Progenitor cell of endocrine pancreas (in vitro differentiated cells): Measurements from ENCODE around the gene ZNF526. TPM values are rescaled to one million over a fixed set of nuclear protein-coding genes. Genes with fewer than 3 reads are reported as not detected.
A peak's percentile ranks its signal among the peaks of the same experiment; 100 is the strongest.

Source experiments
- DNase-seq: peaks from one replicate; pipeline ENCODE4 v3.0.0; 2021; ENCODE audit warnings: low spot score; ENCODE audit not compliant: unreplicated experiment
- H3K27ac Mint-ChIP-seq: 2 replicates; pipeline ENCODE4 v1.8.0; 2021; ENCODE audit warnings: mild to moderate bottlenecking, moderate library complexity, mixed read lengths
- H3K27me3 Mint-ChIP-seq: 2 replicates; pipeline ENCODE4 v1.8.0; 2021; ENCODE audit warnings: mixed read lengths
- H3K36me3 Mint-ChIP-seq: 2 replicates; pipeline ENCODE4 v1.8.0; 2022; ENCODE audit warnings: mixed read lengths; ENCODE audit not compliant: insufficient read depth
- H3K4me1 Mint-ChIP-seq: 2 replicates; pipeline ENCODE4 v1.8.0; 2021; ENCODE audit warnings: low read depth, mixed read lengths
- H3K4me3 Mint-ChIP-seq: 2 replicates; pipeline ENCODE4 v1.8.0; 2021; ENCODE audit warnings: low read depth, mild to moderate bottlenecking, moderate library complexity, mixed read lengths
- H3K9me3 Mint-ChIP-seq: 2 replicates; pipeline ENCODE4 v1.8.0; 2021; ENCODE audit warnings: low read depth, mixed read lengths
- CTCF ChIP-seq: fragments of 200-600 bp; sonication (generic); IDR thresholded peaks from one replicate; pipeline ENCODE4 v1.5.0; 2021; ENCODE audit warnings: antibody characterized with exemption, mild to moderate bottlenecking; ENCODE audit not compliant: unreplicated experiment
- total RNA-seq: library from RNA; stranded (reverse); gene quantifications from 2 replicates; pipeline ENCODE4 v1.2.1, GENCODE V29; 2021

Gene ZNF526
- total RNA-seq, 1 donor from 2014 or later: 21.1 TPM

- Mint-ChIP-seq H3K36me3 (peaks cover 3% of the 10 kb centered on the region), H3K27ac (peak overlapping the region; percentile 76), H3K27me3 (no peaks in the 10 kb centered on the region), H3K4me1 (peaks cover 20% of the 10 kb centered on the region), H3K9me3 (no peaks in the 10 kb centered on the region), H3K4me3 (no peak overlapping the region)
- TF ChIP-seq CTCF: peak; percentile 38
- DNase-seq: no peak
Observed at GRCh38 chr19:42246143-42246921, 26.2 kb downstream of the ZNF526 start.

GRCh38 chr19:42246922-42247639 is 27.0 kb downstream of the ZNF526 start:
- Mint-ChIP-seq H3K27ac (no peak overlapping the region), H3K27me3 (no peaks in the 10 kb centered on the region), H3K4me3 (no peak overlapping the region), H3K4me1 (peaks cover 21% of the 10 kb centered on the region), H3K9me3 (no peaks in the 10 kb centered on the region), H3K36me3 (peaks cover 3% of the 10 kb centered on the region)
- TF ChIP-seq CTCF: no peak
- DNase-seq: no peak

- Mint-ChIP-seq H3K9me3 (no peaks in the 10 kb centered on the region), H3K4me1 (peaks cover 27% of the 10 kb centered on the region), H3K27ac (no peak overlapping the region), H3K36me3 (peaks cover 3% of the 10 kb centered on the region), H3K4me3 (no peak overlapping the region), H3K27me3 (no peaks in the 10 kb centered on the region)
- TF ChIP-seq CTCF: no peak
- DNase-seq: no peak
Observed at GRCh38 chr19:42247640-42248199, 27.6 kb downstream of the ZNF526 start.

GRCh38 chr19:42248270-42249148 is 28.4 kb downstream of the ZNF526 start:
- H3K4me1 Mint-ChIP-seq: peaks cover 25% of the 10 kb centered on the region
- DNase-seq: no peak
- no peaks in the 10 kb centered on the region for H3K27me3 Mint-ChIP-seq
- no peaks in the 10 kb centered on the region for H3K9me3 Mint-ChIP-seq
- no peak overlapping the region for H3K27ac Mint-ChIP-seq
- peaks cover 3% of the 10 kb centered on the region for H3K36me3 Mint-ChIP-seq
- H3K4me3 Mint-ChIP-seq: no peak overlapping the region
- TF ChIP-seq CTCF: no peak
